GM20000 (cell line): ENCODE data around the gene KIF4B.
"Not testable (repeated sequence)": the region's sequence is repeated elsewhere in the genome, so short reads cannot be mapped to it uniquely, and the experiment has no call there.

ENCODE experiments used
- DNase-seq: peaks from one replicate; pipeline ENCODE4 v3.0.0; 2012; ENCODE audit warnings: low spot score
- TF ChIP-seq, protein P1 (sequence below): IDR thresholded peaks from 2 replicates; pipeline ENCODE4 v1.5.1; 2012; ENCODE audit warnings: mild to moderate bottlenecking, control low read depth; ENCODE audit errors: extremely low read depth, missing control alignments

KIF4B gene

DNA sequence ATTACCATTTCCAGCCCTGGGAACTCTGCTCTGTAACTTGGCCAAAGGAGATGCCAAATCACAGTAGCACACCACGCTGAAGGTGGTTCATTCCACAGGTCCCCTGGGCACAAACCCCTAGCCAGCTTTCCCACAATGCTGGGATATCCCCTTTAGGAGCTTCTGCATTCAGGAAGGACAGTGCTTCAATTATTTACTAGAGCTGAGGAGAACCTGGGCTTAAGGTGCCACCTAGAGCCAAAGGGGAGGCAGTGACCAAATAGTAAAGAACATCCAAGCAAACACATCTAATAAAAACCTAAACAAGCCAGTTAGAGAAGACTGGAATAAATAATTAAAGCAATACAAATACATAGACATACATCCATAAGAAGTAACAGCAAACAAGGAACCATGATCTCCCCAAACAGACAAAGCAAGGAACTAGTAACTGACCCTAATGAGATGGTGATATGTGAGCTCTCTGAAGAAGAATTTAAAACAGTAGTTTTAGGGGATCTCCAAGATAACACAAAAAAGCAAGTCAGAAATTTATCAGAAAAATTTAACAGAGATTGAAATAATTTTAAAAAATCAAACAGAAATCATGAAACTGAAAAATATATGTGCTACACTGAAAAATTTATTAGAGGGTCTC lies 14.6 kb downstream of the KIF4B start:
- no peak for DNase-seq
- TF ChIP-seq, protein P1, sequence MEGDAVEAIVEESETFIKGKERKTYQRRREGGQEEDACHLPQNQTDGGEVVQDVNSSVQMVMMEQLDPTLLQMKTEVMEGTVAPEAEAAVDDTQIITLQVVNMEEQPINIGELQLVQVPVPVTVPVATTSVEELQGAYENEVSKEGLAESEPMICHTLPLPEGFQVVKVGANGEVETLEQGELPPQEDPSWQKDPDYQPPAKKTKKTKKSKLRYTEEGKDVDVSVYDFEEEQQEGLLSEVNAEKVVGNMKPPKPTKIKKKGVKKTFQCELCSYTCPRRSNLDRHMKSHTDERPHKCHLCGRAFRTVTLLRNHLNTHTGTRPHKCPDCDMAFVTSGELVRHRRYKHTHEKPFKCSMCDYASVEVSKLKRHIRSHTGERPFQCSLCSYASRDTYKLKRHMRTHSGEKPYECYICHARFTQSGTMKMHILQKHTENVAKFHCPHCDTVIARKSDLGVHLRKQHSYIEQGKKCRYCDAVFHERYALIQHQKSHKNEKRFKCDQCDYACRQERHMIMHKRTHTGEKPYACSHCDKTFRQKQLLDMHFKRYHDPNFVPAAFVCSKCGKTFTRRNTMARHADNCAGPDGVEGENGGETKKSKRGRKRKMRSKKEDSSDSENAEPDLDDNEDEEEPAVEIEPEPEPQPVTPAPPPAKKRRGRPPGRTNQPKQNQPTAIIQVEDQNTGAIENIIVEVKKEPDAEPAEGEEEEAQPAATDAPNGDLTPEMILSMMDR: peak; percentile 44

DNA sequence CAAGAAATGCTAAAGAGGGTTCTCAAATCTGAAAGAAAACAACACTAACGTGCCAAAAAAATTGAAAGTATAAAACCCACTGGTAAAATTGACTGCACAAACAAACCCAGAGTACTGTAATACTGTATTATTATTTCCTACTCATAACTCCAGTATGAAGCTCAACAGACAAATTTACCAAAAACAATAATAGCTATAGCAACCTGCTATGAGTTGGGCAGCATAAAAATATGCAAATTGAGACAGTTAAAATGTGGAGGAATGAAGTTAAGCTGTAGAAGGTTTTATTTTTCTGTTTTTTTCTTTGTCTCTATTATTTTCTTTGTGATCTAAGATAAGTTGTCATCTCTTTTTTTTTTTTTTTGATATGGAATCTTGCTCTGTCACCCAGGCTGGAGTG lies 15.7 kb downstream of the KIF4B start:
- DNase-seq: no peak
- TF ChIP-seq, protein P1: no peak

DNA sequence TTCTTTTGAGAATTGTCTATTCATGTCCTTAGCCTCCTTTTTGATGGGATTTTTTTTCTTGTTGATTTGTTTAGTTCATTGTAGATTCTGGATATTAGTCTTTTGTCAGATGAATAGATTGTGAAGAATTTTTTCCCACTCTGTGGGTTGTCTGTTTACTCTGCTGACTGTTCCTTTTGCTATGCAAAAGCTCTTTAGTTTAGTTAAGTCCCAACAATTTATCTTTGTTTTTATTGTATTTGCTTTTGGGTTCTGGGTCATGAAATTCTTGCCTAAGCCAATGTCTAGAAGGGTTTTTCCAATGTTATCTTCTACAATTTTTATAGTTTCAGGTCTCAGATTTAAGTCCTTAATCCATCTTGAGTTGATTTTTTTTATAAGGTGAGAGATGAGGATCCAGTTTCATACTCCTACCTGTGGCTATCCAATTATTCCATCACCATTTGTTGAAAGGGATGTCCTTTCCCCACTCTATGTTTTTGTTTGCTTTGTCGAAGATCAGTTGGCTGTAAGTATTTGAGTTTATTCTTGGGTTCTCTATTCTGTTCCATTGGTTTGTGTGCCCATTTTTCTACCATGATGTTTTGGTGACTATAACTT lies 20.7 kb downstream of the KIF4B start:
- not testable (repeated sequence) for DNase-seq

DNA sequence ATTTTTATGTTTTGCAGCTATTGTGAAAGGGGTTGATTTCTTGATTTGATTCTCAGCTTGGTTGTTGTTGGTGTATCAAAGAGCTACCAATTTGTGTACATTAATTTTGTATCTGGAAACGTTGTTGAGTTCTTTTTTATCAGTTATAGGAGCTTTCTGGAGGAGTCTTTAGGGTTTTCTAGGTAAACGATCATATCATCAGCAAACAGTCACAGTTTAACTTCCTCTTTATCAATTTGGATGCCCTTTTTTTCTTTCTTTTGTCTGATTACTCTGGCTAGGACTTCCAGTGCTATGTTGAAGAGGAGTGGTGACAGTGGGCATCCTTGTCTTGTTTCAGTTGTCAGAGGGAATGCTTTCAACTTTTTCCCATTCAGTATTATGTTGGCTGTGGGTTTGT lies 21.5 kb downstream of the KIF4B start:
- not testable (repeated sequence) for DNase-seq

DNA sequence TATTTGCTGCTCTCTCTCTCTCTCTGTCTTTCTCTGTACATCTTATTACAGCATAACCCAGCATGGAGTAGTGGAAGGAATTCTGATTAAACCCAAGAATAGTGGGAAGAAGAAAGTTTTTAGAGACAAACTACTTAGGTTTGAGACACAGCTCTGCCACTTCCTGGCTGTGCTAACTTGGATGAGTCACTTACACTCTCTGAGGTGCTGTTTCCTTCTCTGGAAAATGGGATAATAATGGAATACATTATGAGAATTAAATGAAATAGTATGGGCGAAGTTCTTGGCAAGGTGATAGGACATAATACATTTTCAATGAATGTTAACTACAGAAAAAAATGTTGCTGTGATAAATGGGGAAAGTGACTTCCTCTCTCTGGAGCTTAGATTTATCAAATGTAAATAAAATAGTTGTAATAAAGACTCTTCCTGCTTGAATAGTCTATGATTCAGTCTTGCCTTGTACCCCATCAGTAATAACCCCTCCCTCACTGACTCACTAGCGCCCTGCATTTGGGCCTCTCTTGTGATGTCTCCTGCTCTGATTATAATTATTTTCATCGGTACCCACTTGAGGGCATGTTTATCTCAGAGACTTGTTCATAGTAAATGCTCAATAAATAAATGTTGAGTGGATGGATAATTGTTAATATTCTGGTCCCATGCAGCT lies 27.6 kb downstream of the KIF4B start:
- DNase-seq: no peak
- TF ChIP-seq, protein P1: no peak

DNA sequence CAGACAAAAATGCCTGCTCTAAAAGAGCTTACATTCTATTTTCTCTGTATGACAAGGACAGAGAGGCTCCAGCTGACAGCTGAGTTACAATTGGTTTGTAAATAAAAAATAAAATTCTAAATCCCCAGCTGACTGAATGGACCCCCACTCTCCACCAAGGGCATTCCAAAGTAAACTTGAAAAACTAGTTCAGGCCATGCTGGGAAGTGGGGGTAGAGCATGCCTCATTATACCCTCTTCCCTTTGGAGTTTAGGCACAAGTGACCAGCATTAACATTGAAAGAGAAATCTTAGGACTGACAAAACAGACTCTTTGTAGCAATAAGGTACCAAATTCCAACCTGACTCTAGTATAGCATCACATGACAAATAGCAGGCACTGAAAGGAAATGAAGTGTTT lies 31.0 kb downstream of the KIF4B start:
- TF ChIP-seq, protein P1: no peak
- DNase-seq: no peak

DNA sequence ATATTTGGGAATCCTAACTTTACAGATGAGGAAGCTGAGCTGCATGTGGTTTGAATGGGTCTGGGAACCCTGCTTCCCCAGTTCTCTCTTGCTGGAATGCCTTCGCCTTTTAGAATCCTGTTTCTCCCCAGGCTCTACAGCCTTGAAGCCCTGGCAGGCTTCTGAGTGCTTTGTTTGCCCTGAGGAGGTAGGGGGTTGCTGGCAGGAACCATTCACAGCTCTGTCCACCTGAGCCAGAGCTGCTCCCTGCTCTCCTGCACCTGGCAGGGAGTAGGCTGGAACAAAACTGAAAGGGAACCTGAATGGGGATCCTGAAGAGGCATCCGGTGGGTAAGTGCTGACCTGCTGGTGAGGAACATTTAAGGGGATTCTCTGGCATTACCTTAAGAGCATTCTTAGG lies 33.0 kb downstream of the KIF4B start:
- TF ChIP-seq, protein P1: no peak
- DNase-seq: no peak

DNA sequence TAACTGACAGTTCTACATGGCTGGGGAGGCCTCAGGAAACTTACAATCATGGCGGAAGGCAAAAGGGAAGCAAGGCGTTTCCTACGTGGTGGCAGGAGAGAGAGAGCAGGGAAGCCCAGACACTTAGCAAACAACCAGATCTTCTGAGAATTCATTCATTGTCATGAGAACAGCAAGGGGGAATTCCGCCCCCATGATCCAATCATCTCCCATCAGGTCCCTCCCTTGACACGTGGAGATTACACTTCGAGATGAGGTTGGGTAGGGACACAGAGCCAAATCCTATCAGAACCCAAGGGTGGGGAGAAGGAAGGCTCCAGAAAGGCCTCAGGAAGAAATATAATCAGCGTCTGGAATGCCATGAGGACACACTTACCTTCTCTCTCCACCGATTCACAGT lies 34.3 kb downstream of the KIF4B start:
- no peak for DNase-seq

More for the DNA sequence above, 34.3 kb downstream of the KIF4B start:
- TF ChIP-seq, protein P1: no peak
